T-helper 1 cell (primary cell): Measurements from ENCODE around the gene SDK1.
"Not testable (repeated sequence)": the region's sequence is repeated elsewhere in the genome, so short reads cannot be mapped to it uniquely, and the experiment has no call there.

Experiments used
- DNase-seq, 5 donors: peaks; one replicate each; pipeline ENCODE4 v3.0.0-alpha.2; 2012 to 2020

SDK1 gene

DNA sequence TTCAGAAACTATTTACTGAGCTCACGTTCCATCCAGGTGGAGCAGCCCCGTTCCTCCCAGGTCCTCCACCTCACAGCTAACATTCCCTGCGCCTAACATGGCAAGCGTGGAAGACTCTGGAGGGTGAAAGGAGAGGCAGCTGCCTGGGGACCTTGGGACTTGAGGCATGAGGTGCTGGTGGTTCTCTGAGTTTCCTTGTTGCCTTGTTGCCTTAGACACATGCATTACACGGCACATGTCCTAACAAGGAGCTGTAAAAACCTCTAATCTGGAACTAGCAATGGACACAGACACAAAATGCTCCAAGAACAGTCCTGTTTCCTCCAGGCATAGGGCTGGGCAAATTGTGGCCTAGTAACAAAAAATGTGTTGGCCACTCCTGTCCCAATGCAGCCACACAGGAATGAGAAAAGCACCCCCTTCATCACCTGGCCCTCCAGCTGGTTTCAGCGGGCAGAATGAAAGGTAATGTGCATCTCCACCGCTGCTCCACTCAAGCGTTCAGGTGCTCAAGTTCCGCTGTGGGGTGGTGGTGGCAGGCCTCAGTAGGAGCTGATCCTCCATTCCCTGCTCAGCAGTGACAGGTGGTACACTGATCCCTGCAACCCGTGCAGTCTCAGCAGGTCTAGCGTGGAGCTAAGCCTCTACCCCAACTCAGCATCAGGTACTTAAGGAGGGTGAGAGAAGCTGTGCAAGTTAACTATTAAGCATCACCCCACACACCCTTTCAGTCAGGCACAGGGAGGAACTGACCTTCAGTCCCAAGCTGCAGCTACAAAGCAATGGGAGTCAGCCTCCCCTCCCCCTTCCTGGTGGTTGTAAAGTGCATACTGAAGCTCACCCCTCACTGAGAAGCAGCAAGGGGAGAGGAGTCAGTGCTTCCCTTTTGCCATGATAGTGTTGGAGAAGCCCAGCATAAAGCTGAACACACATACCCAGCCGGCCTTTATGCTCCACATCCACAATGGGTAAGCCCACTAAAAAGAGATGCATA is 382.8 kb downstream of the SDK1 start:
- no peak for DNase-seq

DNA sequence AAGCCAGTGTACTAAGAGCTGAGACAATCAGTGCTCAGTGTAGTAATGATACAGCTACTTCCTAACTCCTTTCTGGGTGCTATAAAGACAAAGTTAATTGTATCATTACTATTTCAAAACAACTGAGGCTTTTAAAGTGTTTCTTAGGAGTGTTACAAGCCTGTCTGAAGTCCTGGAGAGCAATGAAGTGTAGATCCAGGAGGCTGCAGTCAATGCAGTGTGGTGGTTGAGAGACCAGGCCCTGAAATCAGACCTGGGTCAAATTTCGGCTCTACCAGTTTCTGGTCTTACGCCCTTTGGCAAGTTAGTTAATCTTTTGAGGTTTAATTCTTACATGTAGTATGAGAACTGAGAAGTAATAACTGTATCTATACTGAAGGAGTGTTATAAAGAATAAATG is 387.0 kb downstream of the SDK1 start:
- DNase-seq, result no peak

GRCh38 chr7:3688842-3689241 is 387.8 kb downstream of the SDK1 start:
- no peak for DNase-seq

GRCh38 chr7:3691478-3692158 is 390.6 kb downstream of the SDK1 start:
- DNase-seq, result no peak

DNA sequence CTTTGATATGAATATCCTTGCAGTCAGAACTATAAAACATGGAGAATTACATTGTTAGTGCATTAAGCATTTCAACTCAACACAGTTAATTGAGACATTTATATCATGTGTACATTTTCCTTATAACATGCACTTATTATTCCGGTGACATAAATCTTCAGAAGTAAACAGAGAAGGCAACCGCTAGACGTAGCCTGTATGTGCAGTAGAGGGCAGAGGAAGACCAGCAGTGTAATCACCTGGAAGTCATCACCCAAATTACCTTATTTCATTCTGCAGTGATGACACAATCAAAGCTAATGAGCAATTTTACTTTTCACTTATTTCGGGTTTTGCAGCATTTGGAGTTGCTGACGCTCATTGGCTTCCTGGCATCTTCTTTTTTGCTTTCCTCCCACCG is 394.6 kb downstream of the SDK1 start:
- no peak for DNase-seq

DNA sequence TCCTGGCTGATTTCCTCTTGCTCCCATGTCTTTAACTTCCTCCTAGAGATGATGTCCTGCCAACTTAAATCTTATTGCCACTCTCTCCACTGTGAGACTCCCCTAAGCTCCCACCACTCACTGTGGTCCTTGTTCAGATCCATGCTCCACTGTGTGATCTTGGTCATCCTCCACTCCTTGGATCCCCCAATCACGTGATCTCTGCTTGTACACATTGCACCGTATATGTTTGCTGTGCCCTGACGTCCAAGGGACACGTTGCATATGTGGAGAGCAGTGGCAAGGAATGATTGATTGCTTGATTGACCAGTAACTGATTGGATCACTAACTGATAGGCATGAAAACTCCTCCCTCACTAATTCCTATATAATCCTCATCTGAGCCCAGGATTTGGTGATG is 395.1 kb downstream of the SDK1 start:
- DNase-seq, result no peak

DNA sequence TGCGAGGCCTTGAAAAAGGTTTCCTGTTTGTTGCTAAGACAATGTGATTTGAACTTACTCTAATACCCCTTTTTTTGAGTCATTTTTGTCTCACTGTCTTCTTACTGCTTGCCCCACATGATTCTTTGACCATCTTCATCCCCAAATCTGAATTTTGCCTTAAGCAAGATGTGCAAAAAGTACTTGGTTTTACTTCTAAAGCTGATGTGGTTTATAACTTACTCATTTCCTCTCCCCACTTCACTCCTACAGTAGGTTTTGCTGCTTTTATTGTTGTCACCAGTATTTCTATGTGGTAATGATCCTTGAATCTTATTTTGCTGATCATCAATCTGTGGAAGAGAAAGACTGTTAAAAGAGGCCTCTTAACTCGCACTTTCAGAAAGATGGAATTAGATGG is 396.4 kb downstream of the SDK1 start:
- DNase-seq, result peak in 1 of 5 donors; percentile 5

DNA sequence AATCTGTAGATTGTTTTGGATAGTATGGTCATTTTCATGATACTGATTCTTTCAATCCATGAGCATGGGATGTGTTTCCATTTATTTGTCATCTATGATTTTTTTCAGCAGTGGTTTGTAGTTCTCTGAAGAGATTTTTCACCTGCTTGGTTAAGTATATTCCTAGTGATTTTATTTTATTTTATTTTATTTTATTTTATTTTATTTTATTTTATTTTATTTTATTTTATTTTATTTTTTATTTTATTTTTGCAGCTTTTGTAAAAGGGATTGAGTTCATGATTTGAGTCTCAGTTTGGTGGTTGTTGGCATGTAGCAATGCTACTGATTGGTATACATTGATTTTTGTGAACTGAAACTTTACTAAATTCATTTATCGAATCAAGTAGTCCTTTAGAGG is 404.2 kb downstream of the SDK1 start:
- DNase-seq, result no peak

DNA sequence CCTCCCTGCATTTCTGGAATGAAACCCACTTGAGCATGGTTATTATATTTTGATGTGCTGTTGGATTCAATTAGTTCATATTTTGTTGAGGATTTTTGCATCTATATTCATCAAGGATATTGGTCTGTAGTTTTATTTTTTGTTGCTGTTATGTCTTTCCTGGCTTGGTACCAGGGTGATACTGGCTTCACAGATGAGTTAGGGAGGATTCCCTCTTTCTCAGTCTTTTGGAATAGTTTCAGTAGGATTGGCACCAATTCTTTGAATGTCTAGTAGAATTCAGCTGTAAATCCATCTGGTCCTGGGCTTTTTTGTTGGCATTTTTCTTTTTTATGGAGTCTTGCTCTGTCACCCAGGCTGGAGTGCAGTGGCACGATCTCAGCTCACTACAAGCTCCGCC is 405.0 kb downstream of the SDK1 start:
- not testable (repeated sequence) for DNase-seq

DNA sequence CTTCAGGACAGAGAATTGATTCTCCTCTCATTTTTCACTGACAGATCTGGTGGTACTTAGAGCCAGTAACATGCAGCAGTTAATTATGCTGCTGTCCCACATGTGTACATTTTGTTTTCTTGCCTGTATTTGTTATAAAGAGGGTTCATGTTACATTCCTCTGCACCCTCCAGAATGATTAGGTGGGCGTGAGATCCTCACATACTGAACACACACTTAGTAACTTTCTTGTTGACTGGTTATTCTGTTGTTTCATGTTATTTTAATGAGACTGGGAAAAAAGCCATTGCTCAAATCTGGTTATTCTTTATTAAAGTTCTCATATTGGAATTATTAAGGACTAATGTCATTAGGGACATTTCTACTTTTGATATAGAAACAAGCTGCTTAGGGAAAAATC is 409.1 kb downstream of the SDK1 start:
- no peak for DNase-seq

DNA sequence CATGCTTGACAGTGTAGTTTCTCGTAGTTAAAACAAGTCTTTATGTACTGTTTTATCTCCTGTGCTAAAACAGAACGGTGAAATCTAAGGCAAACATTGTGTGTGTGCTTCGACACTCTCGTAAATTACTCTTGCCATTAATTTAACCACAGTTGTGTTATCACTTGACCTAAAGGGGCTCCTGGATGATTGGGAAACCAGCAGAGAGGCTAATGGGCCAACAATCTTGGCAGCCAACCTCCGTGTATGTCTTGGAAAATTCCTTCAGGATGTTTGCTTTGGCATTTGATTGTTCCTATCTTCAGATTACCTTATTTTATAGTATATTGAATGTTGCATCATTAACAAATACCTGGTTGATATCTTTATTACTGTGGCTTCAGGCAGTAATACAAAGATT is 409.5 kb downstream of the SDK1 start:
- DNase-seq, result no peak

DNA sequence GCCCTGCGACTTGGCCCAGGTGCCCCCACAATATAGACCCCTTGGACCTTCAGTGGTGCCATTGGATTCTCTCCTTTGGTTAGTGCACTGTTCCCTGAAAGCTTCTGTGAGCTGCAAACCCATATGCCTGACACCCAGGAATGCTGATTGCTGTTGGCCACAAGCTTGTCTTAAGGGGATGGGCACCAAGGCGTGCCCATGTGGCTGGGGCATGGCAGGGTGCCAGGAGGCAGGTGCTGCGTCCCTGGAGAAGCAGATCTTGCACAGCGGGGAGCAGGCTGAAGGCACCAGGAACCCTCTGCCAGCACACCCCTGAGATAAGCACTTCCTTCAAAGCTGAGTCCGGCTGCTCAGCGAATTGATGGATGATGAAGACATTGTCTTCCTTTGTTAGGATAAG is 411.8 kb downstream of the SDK1 start:
- DNase-seq, result no peak

GRCh38 chr7:3721422-3721821 is 420.4 kb downstream of the SDK1 start:
- DNase-seq, result no peak

- DNase-seq, result peak in 2 of 5 donors; percentile 1 to 2
These were observed 421.4 kb downstream of the SDK1 start for GRCh38 chr7:3722396-3722922.

DNA sequence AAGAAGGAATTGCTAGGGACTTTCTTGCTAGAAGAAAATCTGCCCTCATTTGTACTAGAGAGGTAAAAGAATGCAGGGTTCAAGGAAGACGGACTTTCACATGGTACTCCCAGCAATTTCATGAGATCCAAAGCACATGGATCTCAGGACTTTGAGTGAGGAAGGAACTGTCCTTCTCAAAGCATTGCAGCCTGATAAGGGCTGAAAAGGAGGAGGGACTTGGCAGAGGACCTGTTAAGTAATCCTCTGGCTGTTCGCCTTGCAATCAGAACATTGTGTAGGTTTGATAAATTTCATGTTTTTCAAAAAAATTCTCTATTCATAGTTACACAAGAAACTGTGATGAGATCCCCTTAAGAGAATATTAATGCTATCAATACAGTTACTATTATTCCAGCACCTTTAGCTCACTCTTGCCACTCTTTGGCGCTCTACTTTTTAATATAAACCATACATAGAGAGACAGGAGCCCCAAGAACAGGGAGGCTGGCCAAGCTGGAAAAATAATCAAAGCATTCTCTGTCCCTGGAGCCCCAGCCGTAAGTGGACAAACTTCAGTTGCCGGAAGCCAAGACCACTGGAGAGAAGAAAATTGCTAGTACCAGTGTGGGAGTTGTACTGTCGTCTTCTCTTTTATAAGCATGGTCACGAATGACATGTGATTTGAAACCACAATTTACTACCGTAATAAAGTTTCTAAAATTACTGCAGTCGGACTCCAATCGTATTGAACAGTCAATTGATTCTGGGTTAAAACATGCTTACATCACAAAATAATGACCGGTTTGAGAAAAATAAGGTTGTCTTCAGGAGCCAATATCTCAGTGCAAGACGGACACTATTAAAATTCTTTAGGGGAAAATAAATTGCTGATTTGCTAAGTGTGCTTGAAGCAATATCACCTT is 424.4 kb downstream of the SDK1 start:
- DNase-seq, result no peak

- no peak for DNase-seq
These were observed 429.2 kb downstream of the SDK1 start for GRCh38 chr7:3730276-3730675.

DNA sequence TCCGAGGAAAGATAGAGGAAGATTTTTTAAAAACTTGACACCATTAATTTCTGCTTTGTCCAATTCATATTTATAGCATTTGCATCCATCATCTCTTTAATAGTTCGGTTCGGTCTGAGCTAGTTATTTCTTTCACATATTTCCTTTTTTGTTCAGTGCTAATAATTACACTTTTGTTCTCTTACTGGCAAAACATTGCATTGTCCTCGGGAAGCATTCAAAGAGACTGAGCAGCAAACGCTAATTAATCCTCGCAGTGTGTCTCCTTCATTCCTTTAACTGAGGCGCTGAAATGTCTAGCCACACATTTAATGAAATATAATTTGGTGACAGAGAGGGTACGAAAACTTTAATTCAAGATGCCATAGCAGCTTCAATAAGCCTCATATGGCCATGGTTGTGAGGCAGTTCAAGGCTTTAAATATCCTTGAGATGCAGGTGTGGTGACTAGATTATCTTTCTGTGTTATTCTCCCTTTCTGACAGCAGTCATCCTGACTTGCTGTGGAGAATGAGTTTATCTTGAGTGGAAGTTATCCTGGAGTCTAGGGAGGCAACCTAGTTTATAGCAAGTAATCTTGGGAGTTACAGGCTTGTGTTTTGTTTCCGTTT is 431.4 kb downstream of the SDK1 start:
- DNase-seq, result no peak

DNA sequence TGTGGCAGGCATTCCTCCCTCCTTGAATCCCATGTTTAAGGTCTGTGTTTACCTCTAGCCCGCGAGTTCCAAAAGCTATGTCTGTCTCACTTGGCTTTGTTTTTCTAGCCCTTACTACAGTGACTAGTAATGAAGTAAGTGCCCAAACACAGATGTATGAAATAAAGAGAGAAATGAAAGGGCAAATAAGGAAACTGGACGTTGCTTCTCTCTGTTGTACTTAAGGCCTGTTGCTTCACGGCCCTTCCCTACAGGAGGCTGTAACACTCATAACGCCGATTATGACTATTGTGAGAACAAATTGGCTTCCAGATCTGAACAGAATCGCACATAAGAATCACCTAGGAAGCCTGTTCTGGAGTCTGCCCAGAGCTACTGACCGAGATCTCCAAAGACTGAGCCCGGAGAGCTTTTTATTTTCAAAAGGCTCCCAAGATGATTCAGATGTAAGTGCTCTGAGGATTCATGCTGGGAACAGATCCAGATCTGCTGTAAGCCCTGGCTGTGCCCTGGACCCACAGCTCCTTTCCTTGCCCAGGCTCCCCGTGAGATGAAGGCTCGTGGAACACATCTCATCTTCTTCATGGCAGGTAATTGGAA is 432.6 kb downstream of the SDK1 start:
- DNase-seq, result no peak

GRCh38 chr7:3738964-3739363 is 437.9 kb downstream of the SDK1 start:
- DNase-seq, result no peak

- no peak for DNase-seq
These were observed 438.9 kb downstream of the SDK1 start for GRCh38 chr7:3739983-3740382.

- no peak for DNase-seq
These were observed 446.4 kb downstream of the SDK1 start for GRCh38 chr7:3747467-3747866.

- no peak for DNase-seq
These were observed 447.3 kb downstream of the SDK1 start for GRCh38 chr7:3748389-3748788.
